Activated CD8-positive, alpha-beta memory T cell treated with anti-CD3 and anti-CD28 coated beads, Interleukin-2, amount 10 ng/mL, durations not matched to agents 7 days and 5 days (primary cell): ENCODE data around the gene COMMD9. TPM values are rescaled to one million over a fixed set of nuclear protein-coding genes. Genes with fewer than 3 reads are reported as not detected.

ENCODE experiments used
- ATAC-seq: fragments of 150-1000 bp; cut with Tn5 transposase; one replicate; pipeline ENCODE4 v1.10.0; 2021; ENCODE audit warnings: moderate library complexity
- CTCF ChIA-PET: fragments of 350-600 bp; sonication (Branson Sonifier 250); formaldehyde crosslinking; loops from one replicate; lab custom pipeline; 2021; ENCODE audit warnings: antibody characterized with exemption; lab: Charles Lee
- DNase-seq: peaks from one replicate; pipeline ENCODE4 v3.0.0-alpha.2; 2020
- H3K27ac Mint-ChIP-seq: one replicate; pipeline ENCODE4 v1.8.0; 2021; ENCODE audit warnings: mild to moderate bottlenecking, mixed read lengths
- H3K27me3 Mint-ChIP-seq: one replicate; pipeline ENCODE4 v1.8.0; 2021; ENCODE audit warnings: mixed read lengths
- H3K36me3 Mint-ChIP-seq: one replicate; pipeline ENCODE4 v1.8.0; 2021; ENCODE audit warnings: mild to moderate bottlenecking, mixed read lengths
- H3K4me1 Mint-ChIP-seq: one replicate; pipeline ENCODE4 v1.8.0; 2021; ENCODE audit warnings: mixed read lengths
- H3K4me3 Mint-ChIP-seq: one replicate; pipeline ENCODE4 v1.8.0; 2021; ENCODE audit warnings: mild to moderate bottlenecking, moderate library complexity, mixed read lengths
- H3K9me3 Mint-ChIP-seq: one replicate; pipeline ENCODE4 v1.8.0; 2022; ENCODE audit warnings: low read depth, mixed read lengths
- total RNA-seq, 2 experiments: library from RNA; stranded (reverse); gene quantifications; one replicate each; pipeline ENCODE4 v1.2.3, GENCODE V29; 2021

COMMD9 gene
- total RNA-seq, 2 experiments from 2014 or later: 33.2 to 40.0 TPM

DNA sequence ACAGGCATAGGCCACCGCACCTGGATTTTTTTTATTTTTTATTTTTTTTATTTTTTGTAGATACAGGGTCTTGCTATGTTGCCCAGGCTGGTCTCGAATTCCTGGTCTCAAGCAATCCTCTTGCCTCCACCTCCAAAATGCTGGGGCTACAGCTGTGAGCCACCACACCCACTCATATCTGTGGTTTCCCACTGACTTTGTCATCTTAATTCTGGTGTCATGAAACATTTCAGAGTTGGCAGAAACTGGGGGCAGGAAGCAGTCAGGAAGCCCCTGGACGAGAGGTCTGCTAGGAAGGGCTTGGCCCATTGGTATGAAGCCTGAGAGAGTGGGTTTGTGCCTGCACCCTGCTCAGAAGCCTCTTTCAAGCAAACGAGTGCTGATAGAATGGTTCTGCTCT, 49.1 kb downstream of the COMMD9 start:
- H3K36me3 Mint-ChIP-seq: no peaks in the 10 kb centered on the region
- no peaks in the 10 kb centered on the region for H3K4me1 Mint-ChIP-seq
- DNase-seq (no peak), ATAC-seq (no peak)
- CTCF ChIA-PET: no interaction called here
- H3K27ac Mint-ChIP-seq: no peak overlapping the region
- no peaks in the 10 kb centered on the region for H3K27me3 Mint-ChIP-seq
- no peaks in the 10 kb centered on the region for H3K9me3 Mint-ChIP-seq
- H3K4me3 Mint-ChIP-seq: no peak overlapping the region

- Mint-ChIP-seq H3K4me3 (no peak overlapping the region), H3K4me1 (no peaks in the 10 kb centered on the region), H3K9me3 (no peaks in the 10 kb centered on the region), H3K27ac (no peak overlapping the region), H3K27me3 (no peaks in the 10 kb centered on the region), H3K36me3 (no peaks in the 10 kb centered on the region)
- DNase-seq (no peak), ATAC-seq (no peak)
- CTCF ChIA-PET: no interaction called here
Measured at GRCh38 chr11:36239636-36240035, 49.6 kb downstream of the COMMD9 start.

DNA sequence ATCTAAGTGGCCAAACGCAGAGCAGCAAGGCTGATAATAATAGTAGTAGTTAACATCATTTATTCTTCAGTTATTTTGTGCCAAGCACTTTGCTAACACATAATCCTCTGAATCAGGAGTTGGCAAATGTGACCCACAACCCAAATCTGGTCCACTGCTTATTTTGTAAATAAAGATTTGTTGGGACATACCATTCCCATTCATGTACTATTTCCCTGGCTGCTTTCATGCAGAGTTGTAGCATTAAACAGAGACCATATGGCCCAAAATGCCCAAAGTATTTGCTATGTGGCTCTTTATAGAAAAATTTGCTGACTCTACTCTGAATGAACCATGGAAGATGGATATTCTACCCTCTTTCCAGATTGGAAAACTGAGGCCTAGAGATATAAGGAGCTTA, 50.3 kb downstream of the COMMD9 start:
- Mint-ChIP-seq H3K36me3 (no peaks in the 10 kb centered on the region), H3K27ac (no peak overlapping the region), H3K4me1 (no peaks in the 10 kb centered on the region), H3K27me3 (no peaks in the 10 kb centered on the region), H3K4me3 (no peak overlapping the region), H3K9me3 (no peaks in the 10 kb centered on the region)
- CTCF ChIA-PET: no interaction called here
- DNase-seq (no peak), ATAC-seq (no peak)

- no peak overlapping the region for H3K27ac Mint-ChIP-seq
- DNase-seq (no peak), ATAC-seq (no peak)
- no peaks in the 10 kb centered on the region for H3K27me3 Mint-ChIP-seq
- no peaks in the 10 kb centered on the region for H3K9me3 Mint-ChIP-seq
- no peaks in the 10 kb centered on the region for H3K4me1 Mint-ChIP-seq
- no peak overlapping the region for H3K4me3 Mint-ChIP-seq
- CTCF ChIA-PET: no interaction called here
- H3K36me3 Mint-ChIP-seq: no peaks in the 10 kb centered on the region
Measured at GRCh38 chr11:36238036-36238631, 51.1 kb downstream of the COMMD9 start.

GRCh38 chr11:36237391-36237790, 51.8 kb downstream of the COMMD9 start:
- Mint-ChIP-seq H3K27me3 (no peaks in the 10 kb centered on the region), H3K4me1 (no peaks in the 10 kb centered on the region), H3K27ac (no peak overlapping the region), H3K36me3 (no peaks in the 10 kb centered on the region), H3K9me3 (no peaks in the 10 kb centered on the region), H3K4me3 (no peak overlapping the region)
- CTCF ChIA-PET: no interaction called here
- ATAC-seq: no peak
- no peak for DNase-seq

DNA sequence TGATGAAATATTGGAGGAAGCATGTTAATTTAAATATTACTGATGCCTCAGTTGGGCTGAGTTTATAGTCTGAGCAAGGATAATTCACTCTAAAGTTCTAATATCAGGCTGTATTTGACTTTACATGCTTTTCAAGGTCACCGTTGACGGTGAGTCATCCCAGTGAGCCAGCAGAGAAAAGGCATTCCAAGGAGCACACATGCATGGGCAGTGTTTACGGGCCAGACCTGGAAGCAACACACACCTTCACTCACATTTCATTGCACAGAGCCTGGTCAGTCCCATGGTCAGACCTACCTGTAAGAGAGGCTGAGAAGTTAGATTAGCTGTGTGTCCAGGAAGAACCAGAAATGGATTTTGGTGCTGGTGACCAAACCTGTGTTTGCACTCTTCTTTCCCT, 53.5 kb downstream of the COMMD9 start:
- Mint-ChIP-seq H3K4me3 (no peak overlapping the region), H3K4me1 (no peaks in the 10 kb centered on the region), H3K27ac (no peak overlapping the region), H3K36me3 (no peaks in the 10 kb centered on the region), H3K27me3 (no peaks in the 10 kb centered on the region), H3K9me3 (no peaks in the 10 kb centered on the region)
- CTCF ChIA-PET: no interaction called here
- no peak for DNase-seq
- ATAC-seq: no peak

- Mint-ChIP-seq H3K4me3 (no peak overlapping the region), H3K27ac (no peak overlapping the region), H3K36me3 (no peaks in the 10 kb centered on the region), H3K4me1 (no peaks in the 10 kb centered on the region), H3K27me3 (no peaks in the 10 kb centered on the region), H3K9me3 (no peaks in the 10 kb centered on the region)
- DNase-seq: no peak
- CTCF ChIA-PET: no interaction called here
- ATAC-seq: no peak
Measured at GRCh38 chr11:36234825-36235224, 54.4 kb downstream of the COMMD9 start.

DNA sequence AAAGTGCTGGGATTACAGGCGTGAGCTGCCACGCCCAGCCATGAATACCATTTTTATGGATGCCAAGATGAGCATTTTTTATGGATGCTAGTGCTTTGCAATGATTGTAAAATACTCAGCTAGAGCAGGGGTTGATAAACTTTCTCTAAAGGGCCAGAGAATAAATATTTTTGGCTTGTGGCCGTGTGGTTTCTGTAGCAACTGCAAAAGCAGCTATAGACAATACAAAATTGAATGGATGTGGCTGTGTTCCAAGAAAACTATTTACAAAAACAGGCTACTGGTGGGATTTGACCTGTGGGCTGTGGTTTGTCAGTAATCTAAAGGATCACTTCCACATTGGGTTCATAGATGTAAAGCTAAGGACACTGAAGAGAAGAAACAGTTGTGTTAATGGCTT, 56.0 kb downstream of the COMMD9 start:
- no peaks in the 10 kb centered on the region for H3K9me3 Mint-ChIP-seq
- CTCF ChIA-PET: interaction anchor here (0.7 to 1.2 kb wide), 2 partner anchors 28 to 32 kb away, joined by 3 read pairs; no protein-coding TSS in a partner anchor
- no peaks in the 10 kb centered on the region for H3K36me3 Mint-ChIP-seq
- H3K27ac Mint-ChIP-seq: no peak overlapping the region
- ATAC-seq: no peak
- DNase-seq: no peak
- H3K27me3 Mint-ChIP-seq: no peaks in the 10 kb centered on the region
- H3K4me3 Mint-ChIP-seq: no peak overlapping the region
- H3K4me1 Mint-ChIP-seq: no peaks in the 10 kb centered on the region

- no peak for DNase-seq
- H3K27ac Mint-ChIP-seq: no peak overlapping the region
- H3K36me3 Mint-ChIP-seq: no peaks in the 10 kb centered on the region
- ATAC-seq: no peak
- no peaks in the 10 kb centered on the region for H3K9me3 Mint-ChIP-seq
- no peaks in the 10 kb centered on the region for H3K27me3 Mint-ChIP-seq
- no peaks in the 10 kb centered on the region for H3K4me1 Mint-ChIP-seq
- H3K4me3 Mint-ChIP-seq: no peak overlapping the region
- CTCF ChIA-PET: no interaction called here
Measured at GRCh38 chr11:36230779-36231699, 58.2 kb downstream of the COMMD9 start.

DNA sequence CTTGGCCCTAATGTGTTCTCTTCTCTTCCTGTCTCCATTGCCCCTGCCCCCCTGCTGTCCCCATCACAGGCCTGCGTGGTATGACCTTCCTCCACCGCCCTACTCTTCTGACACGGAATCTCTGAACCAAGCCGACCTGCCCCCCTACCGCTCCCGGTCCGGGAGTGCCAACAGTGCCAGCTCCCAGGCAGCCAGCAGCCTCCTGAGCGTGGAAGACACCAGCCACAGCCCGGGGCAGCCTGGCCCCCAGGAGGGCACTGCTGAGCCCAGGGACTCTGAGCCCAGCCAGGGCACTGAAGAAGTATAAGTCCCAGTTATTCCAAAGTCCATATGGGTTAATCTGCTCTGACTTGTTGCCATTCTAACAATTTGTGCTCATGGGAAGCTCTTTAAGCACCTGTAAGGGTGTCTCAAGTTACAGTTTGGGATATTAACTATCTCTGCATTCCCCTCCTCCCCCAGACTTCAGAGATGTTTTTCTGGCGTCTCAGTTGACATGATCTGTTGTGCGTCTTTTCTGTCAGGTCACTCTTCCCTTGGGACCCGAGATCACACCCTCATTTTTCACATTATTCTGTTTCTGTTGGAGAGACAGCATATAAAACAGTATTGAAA, 60.0 kb downstream of the COMMD9 start:
- DNase-seq (no peak), ATAC-seq (no peak)
- Mint-ChIP-seq H3K36me3 (no peaks in the 10 kb centered on the region), H3K4me1 (no peaks in the 10 kb centered on the region), H3K27me3 (no peaks in the 10 kb centered on the region), H3K4me3 (no peak overlapping the region), H3K9me3 (no peaks in the 10 kb centered on the region), H3K27ac (no peak overlapping the region)
- CTCF ChIA-PET: no interaction called here

- no peak overlapping the region for H3K27ac Mint-ChIP-seq
- H3K9me3 Mint-ChIP-seq: no peaks in the 10 kb centered on the region
- H3K4me1 Mint-ChIP-seq: no peaks in the 10 kb centered on the region
- no peaks in the 10 kb centered on the region for H3K36me3 Mint-ChIP-seq
- CTCF ChIA-PET: no interaction called here
- no peak for ATAC-seq
- H3K27me3 Mint-ChIP-seq: no peaks in the 10 kb centered on the region
- H3K4me3 Mint-ChIP-seq: no peak overlapping the region
- DNase-seq: no peak
Measured at GRCh38 chr11:36228689-36229088, 60.5 kb downstream of the COMMD9 start.

GRCh38 chr11:36227044-36227443, 62.2 kb downstream of the COMMD9 start:
- no peaks in the 10 kb centered on the region for H3K9me3 Mint-ChIP-seq
- no peaks in the 10 kb centered on the region for H3K27me3 Mint-ChIP-seq
- DNase-seq (no peak), ATAC-seq (no peak)
- CTCF ChIA-PET: no interaction called here
- no peaks in the 10 kb centered on the region for H3K36me3 Mint-ChIP-seq
- no peak overlapping the region for H3K4me3 Mint-ChIP-seq
- H3K4me1 Mint-ChIP-seq: no peaks in the 10 kb centered on the region
- no peak overlapping the region for H3K27ac Mint-ChIP-seq

DNA sequence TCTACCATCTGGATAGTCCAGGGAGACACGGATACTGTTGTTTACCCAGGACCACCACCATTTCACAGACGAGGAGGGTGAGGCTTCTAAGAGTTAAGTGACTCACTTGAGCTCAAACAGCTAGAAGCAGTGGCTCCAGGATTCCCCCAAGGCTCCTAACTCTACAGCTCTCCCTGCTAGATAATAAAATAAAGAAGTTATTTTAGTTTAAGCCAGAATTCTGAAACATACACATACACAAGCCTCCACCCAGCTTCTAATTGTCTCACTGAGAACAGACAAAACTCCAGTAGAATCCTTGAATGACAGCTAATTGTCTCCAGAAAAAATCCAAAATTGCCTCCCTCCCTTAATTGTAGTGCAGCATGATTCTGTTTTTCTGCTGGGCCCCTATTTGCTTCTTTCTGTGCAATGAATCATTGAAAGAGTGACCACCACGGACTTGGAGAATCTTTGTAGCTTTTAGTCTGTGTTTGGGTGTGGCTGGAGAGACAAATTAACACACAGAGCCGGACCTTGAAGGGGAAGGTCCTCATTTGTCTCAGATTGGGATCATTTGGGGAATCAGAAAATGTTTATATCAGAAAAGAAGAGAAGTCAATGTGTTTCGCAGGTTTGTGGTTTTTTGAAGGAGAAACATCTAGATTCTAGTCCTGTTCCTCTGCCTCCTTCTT, 64.9 kb downstream of the COMMD9 start:
- H3K4me3 Mint-ChIP-seq: no peak overlapping the region
- no peaks in the 10 kb centered on the region for H3K36me3 Mint-ChIP-seq
- no peaks in the 10 kb centered on the region for H3K4me1 Mint-ChIP-seq
- CTCF ChIA-PET: no interaction called here
- no peak for ATAC-seq
- H3K9me3 Mint-ChIP-seq: peaks cover 7% of the 10 kb centered on the region
- H3K27ac Mint-ChIP-seq: no peak overlapping the region
- H3K27me3 Mint-ChIP-seq: no peaks in the 10 kb centered on the region
- no peak for DNase-seq
